EH (cell line): Measurements from ENCODE around the gene EPB41.
"Not testable (repeated sequence)": the region's sequence is repeated elsewhere in the genome, so short reads cannot be mapped to it uniquely, and the experiment has no call there.

Experiments used
- DNase-seq: peaks from one replicate; pipeline ENCODE4 v3.0.0-alpha.2; 2015; ENCODE audit warnings: low read depth

EPB41 gene

GRCh38 chr1:28981210-28981609, 66.8 kb downstream of the EPB41 start:
- DNase-seq, result no peak

GRCh38 chr1:28982198-28982597, 67.8 kb downstream of the EPB41 start:
- no peak for DNase-seq

GRCh38 chr1:28983091-28983490, 68.7 kb downstream of the EPB41 start:
- DNase-seq, result no peak

- DNase-seq, result no peak
Observed at GRCh38 chr1:28983509-28984310, 69.3 kb downstream of the EPB41 start.

- DNase-seq, result no peak
Observed at GRCh38 chr1:28984311-28984684, 69.9 kb downstream of the EPB41 start.

- DNase-seq, result no peak
Observed at GRCh38 chr1:28985427-28985826, 71.1 kb downstream of the EPB41 start.

- DNase-seq, result no peak
Observed at GRCh38 chr1:28986306-28986910, 72.0 kb downstream of the EPB41 start.

GRCh38 chr1:29002792-29003191, 88.4 kb downstream of the EPB41 start:
- DNase-seq, result no peak

- no peak for DNase-seq
Observed at GRCh38 chr1:29004288-29004687, 89.9 kb downstream of the EPB41 start.

GRCh38 chr1:29004798-29005197, 90.4 kb downstream of the EPB41 start:
- no peak for DNase-seq

- DNase-seq, result no peak
Observed at GRCh38 chr1:29011775-29012174, 97.4 kb downstream of the EPB41 start.

- no peak for DNase-seq
Observed at GRCh38 chr1:29017235-29017634, 102.9 kb downstream of the EPB41 start.

GRCh38 chr1:29017975-29018712, 103.8 kb downstream of the EPB41 start:
- DNase-seq, result no peak

- DNase-seq, result no peak
Observed at GRCh38 chr1:29022620-29023019, 108.3 kb downstream of the EPB41 start.

- DNase-seq, result no peak
Observed at GRCh38 chr1:29029667-29030066, 115.3 kb downstream of the EPB41 start.

- DNase-seq, result no peak
Observed at GRCh38 chr1:29032841-29033240, 118.5 kb downstream of the EPB41 start.

- peak; percentile 64 for DNase-seq
Observed at GRCh38 chr1:29033829-29034466, 119.6 kb downstream of the EPB41 start.

GRCh38 chr1:29043274-29043965, 129.1 kb downstream of the EPB41 start:
- no peak for DNase-seq

GRCh38 chr1:29044010-29044409, 129.6 kb downstream of the EPB41 start:
- DNase-seq, result no peak

- not testable (repeated sequence) for DNase-seq
Observed at GRCh38 chr1:29045663-29046062, 131.3 kb downstream of the EPB41 start.

- no peak for DNase-seq
Observed at GRCh38 chr1:29047142-29047541, 132.8 kb downstream of the EPB41 start.

- DNase-seq, result peak; percentile 15
Observed at GRCh38 chr1:29050166-29050565, 135.8 kb downstream of the EPB41 start.
